ENCODE measurements around the gene HTT.

The HTT gene

GRCh38 chr4:3177905-3178304 is 103.4 kb downstream of the HTT start:
- FAIRE-seq, result no peak

GRCh38 chr4:3178351-3178750 is 103.9 kb downstream of the HTT start:
- no peak for FAIRE-seq

- no peak for FAIRE-seq
These were observed 104.7 kb downstream of the HTT start for GRCh38 chr4:3179126-3179706.

- no peak for FAIRE-seq
These were observed 108.5 kb downstream of the HTT start for GRCh38 chr4:3183008-3183407.

- FAIRE-seq, result no peak
These were observed 110.2 kb downstream of the HTT start for GRCh38 chr4:3184725-3185124.

- FAIRE-seq, result no peak
These were observed 112.1 kb downstream of the HTT start for GRCh38 chr4:3186609-3187008.

- FAIRE-seq, result no peak
These were observed 113.6 kb downstream of the HTT start for GRCh38 chr4:3188118-3188517.

- FAIRE-seq, result no peak
These were observed 115.0 kb downstream of the HTT start for GRCh38 chr4:3189459-3189858.

GRCh38 chr4:3190549-3190948 is 116.1 kb downstream of the HTT start:
- no peak for FAIRE-seq

GRCh38 chr4:3192188-3192587 is 117.7 kb downstream of the HTT start:
- no peak for FAIRE-seq

- FAIRE-seq, result no peak
These were observed 118.3 kb downstream of the HTT start for GRCh38 chr4:3192827-3193226.

- FAIRE-seq, result no peak
These were observed 119.2 kb downstream of the HTT start for GRCh38 chr4:3193531-3194203.

- FAIRE-seq, result no peak
These were observed 122.3 kb downstream of the HTT start for GRCh38 chr4:3196670-3197359.

- no peak for FAIRE-seq
These were observed 123.1 kb downstream of the HTT start for GRCh38 chr4:3197366-3198105.

GRCh38 chr4:3198906-3199305 is 124.4 kb downstream of the HTT start:
- FAIRE-seq, result no peak

- no peak for FAIRE-seq
These were observed 125.4 kb downstream of the HTT start for GRCh38 chr4:3199653-3200422.

- no peak for FAIRE-seq
These were observed 126.1 kb downstream of the HTT start for GRCh38 chr4:3200423-3201090.

- peak; percentile 18 for FAIRE-seq
These were observed 127.5 kb downstream of the HTT start for GRCh38 chr4:3201718-3202702.

- FAIRE-seq, result no peak
These were observed 128.6 kb downstream of the HTT start for GRCh38 chr4:3202836-3203820.

All from endometrium (tissue), 2 donors.